Body of pancreas (tissue), 4 donors: ENCODE measurements around the gene MRPL4.

Source experiments
- CTCF ChIP-seq, 7 experiments: fragments of 450-650 bp in 4 of 7; fragments of 200-600 bp in 3 of 7; sonication (generic) in 3 of 7; IDR thresholded peaks; one replicate each; pipeline ENCODE4 v1.5.1; 2016 to 2019; ENCODE audit warnings: antibody characterized with exemption in 7 of 7
- POLR2A ChIP-seq, 3 donors: fragments of 450-650 bp; IDR thresholded peaks; one replicate each; pipeline ENCODE4 v1.6.1; 2016; ENCODE audit warnings: antibody characterized with exemption in 3 of 3, mild to moderate bottlenecking in 2 of 3

GRCh38 chr19:10238172-10238783, 13.7 kb upstream of the MRPL4 start:
- TF ChIP-seq CTCF (IDR thresholded peaks at IDR 0.05) = no peak
- no peak for TF ChIP-seq POLR2A (IDR thresholded peaks at IDR 0.05)
